Kidney glomerular epithelial cell (primary cell): Measurements from ENCODE around the gene ADAMTS1.

Experiments
- DNase-seq: peaks from one replicate; lab custom pipeline; 2025; lab: John Stamatoyannopoulos, UW

ADAMTS1 gene

GRCh38 chr21:26844258-26845065 is 747 bp downstream of the ADAMTS1 start:
- no peak for DNase-seq

GRCh38 chr21:26843933-26844257 is 1.3 kb downstream of the ADAMTS1 start:
- DNase-seq = no peak

GRCh38 chr21:26842974-26843932 is 2.0 kb downstream of the ADAMTS1 start:
- DNase-seq = peak; percentile 74

- no peak for DNase-seq
These were observed 2.9 kb downstream of the ADAMTS1 start for GRCh38 chr21:26842300-26842699.

GRCh38 chr21:26840912-26841311 is 4.3 kb downstream of the ADAMTS1 start:
- DNase-seq = peak; percentile 86

- DNase-seq = no peak
These were observed 5.0 kb downstream of the ADAMTS1 start for GRCh38 chr21:26840201-26840600.

GRCh38 chr21:26837539-26837938 is 7.7 kb downstream of the ADAMTS1 start:
- DNase-seq = no peak

- DNase-seq = no peak
These were observed 8.7 kb downstream of the ADAMTS1 start for GRCh38 chr21:26836528-26836927.

GRCh38 chr21:26835714-26836265 is 9.4 kb downstream of the ADAMTS1 start:
- peak; percentile 17 for DNase-seq

GRCh38 chr21:26835027-26835713 is 10.0 kb downstream of the ADAMTS1 start:
- DNase-seq = peak; percentile 88

GRCh38 chr21:26834181-26834905 is 10.9 kb downstream of the ADAMTS1 start:
- DNase-seq = peak; percentile 35

- DNase-seq = no peak
These were observed 11.7 kb downstream of the ADAMTS1 start for GRCh38 chr21:26833460-26833939.

GRCh38 chr21:26833011-26833410 is 12.2 kb downstream of the ADAMTS1 start:
- no peak for DNase-seq

GRCh38 chr21:26832546-26832945 is 12.7 kb downstream of the ADAMTS1 start:
- no peak for DNase-seq

GRCh38 chr21:26826801-26827200 is 18.4 kb downstream of the ADAMTS1 start:
- no peak for DNase-seq

- DNase-seq = no peak
These were observed 24.7 kb downstream of the ADAMTS1 start for GRCh38 chr21:26820509-26820908.

- no peak for DNase-seq
These were observed 25.4 kb downstream of the ADAMTS1 start for GRCh38 chr21:26819740-26820324.

- DNase-seq = no peak
These were observed 26.3 kb downstream of the ADAMTS1 start for GRCh38 chr21:26818906-26819305.

- no peak for DNase-seq
These were observed 30.0 kb downstream of the ADAMTS1 start for GRCh38 chr21:26815197-26815596.

- DNase-seq = no peak
These were observed 30.8 kb downstream of the ADAMTS1 start for GRCh38 chr21:26814386-26814785.
